ENCODE measurements around the gene GRIK4.

DNA sequence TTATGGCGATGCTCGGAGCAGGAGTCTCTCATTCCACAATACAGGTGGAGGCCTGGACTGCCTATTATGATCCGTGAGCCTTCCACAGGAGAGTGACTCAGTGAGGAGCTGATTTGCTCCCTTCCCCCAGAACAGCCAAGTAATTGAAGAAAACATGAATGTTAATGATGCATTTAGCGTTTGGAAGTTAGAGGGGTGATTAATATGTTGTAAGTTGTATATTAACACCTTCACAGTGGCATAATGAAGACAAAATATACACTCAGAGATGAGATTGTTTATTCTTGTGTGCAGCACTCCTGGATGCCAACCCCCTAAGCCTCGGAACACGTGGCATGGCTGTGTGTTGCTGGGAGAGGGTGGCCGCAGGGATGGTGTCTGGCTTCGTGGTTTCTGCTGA, 98.6 kb downstream of the GRIK4 start:
- no peak for TF ChIP-seq GABPA (IDR thresholded peaks at IDR 0.05; ENCODE audit: low read depth)
- TF ChIP-seq EP300 (IDR thresholded peaks at IDR 0.05; ENCODE audit: borderline replicate concordance in 1 of 2, low read depth in 1 of 2, low read length in 1 of 2): no peak

All from SK-N-SH (cell line).